H1 (cell line): ENCODE measurements around the gene KNCN. TPM values are rescaled to one million over a fixed set of nuclear protein-coding genes. Genes with fewer than 3 reads are reported as not detected.

Experiments
- ATF2 ChIP-seq: IDR thresholded peaks from 2 replicates; pipeline ENCODE4 v1.6.1; 2012; ENCODE audit warnings: low read length, inconsistent platforms
- PHF8 ChIP-seq: fragments of 200-600 bp; sonication (generic); conservative IDR thresholded peaks from 2 replicates; pipeline ENCODE4 v1.7.1; 2012; ENCODE audit warnings: low read depth, mild to moderate bottlenecking, inconsistent platforms, low read length, moderate library complexity
- POLR2AphosphoS5 ChIP-seq: IDR thresholded peaks from 2 replicates; pipeline ENCODE4 v1.6.1; 2011; ENCODE audit warnings: low read depth, low read length
- RAD21 ChIP-seq, 2 experiments: IDR thresholded peaks in 1 of 2; conservative IDR thresholded peaks in 1 of 2; 2 replicates each; pipeline ENCODE4 v1.6.1; 2011; ENCODE audit warnings: low read depth in 2 of 2, low read length in 2 of 2, improper control_type of control experiment in 1 of 2, inconsistent platforms in 1 of 2, mild to moderate bottlenecking in 1 of 2, moderate library complexity in 1 of 2
- polyA plus RNA-seq, 7 experiments: library from polyadenylated mRNA; depleted of rRNA in 3 of 7; stranded (reverse) in 5 of 7; unstranded in 2 of 7; fragments of >200 nt in 5 of 7; fragments of 200-250 nt in 2 of 7; gene quantifications; 1 replicate in 5 of 7; 2 replicates in 1 of 7; 4 replicates in 1 of 7; pipeline versions ENCODE4 v1.2.1 to v1.2.3, GENCODE V29; 2011 to 2013; ENCODE audit warnings: missing spikeins in 2 of 7, mixed read lengths in 2 of 7
- total RNA-seq: library from RNA; stranded (reverse); fragmentation: NEBNext Ultra II Directional; extraction: Animal tissue kit (Norgen Biotek cat#: 25700); gene quantifications from 2 replicates; pipeline ENCODE4 v1.2.1, GENCODE V29; 2021

Gene KNCN
- total and polyA plus RNA-seq, 2 of the 8 experiments (the other 6 are each of a cell fraction or from before 2014, with no cell fraction given), result not detected

- TF ChIP-seq RAD21 (IDR thresholded peaks at IDR 0.05 in 1 of 2, conservative IDR thresholded peaks at IDR 0.05 in 1 of 2; ENCODE audit: low read depth in 2 of 2, low read length in 2 of 2) (no peak), POLR2AphosphoS5 (no peak), ATF2 (no peak), PHF8 (no peak)
Measured at GRCh38 chr1:46513536-46513935, 37.9 kb downstream of the KNCN start (continued).
